H1 (cell line): ENCODE results near the gene EPHA8.

Experiments
- CREB1 ChIP-seq: IDR thresholded peaks from 2 replicates; pipeline ENCODE4 v1.6.1; 2012; ENCODE audit warnings: inconsistent platforms
- CTCF ChIP-seq, 3 experiments: IDR thresholded peaks; 1 replicate in 2 of 3; 2 replicates in 1 of 3; pipeline versions ENCODE4 v1.5.1 to v1.6.1; 2011; ENCODE audit warnings: low read length in 3 of 3, mild to moderate bottlenecking in 3 of 3, inconsistent platforms in 2 of 3, low read depth in 1 of 3, moderate library complexity in 1 of 3; ENCODE audit not compliant: insufficient read depth in 1 of 3; ENCODE audit errors: control extremely low read depth in 1 of 3
- MAX ChIP-seq: IDR thresholded peaks from 2 replicates; pipeline ENCODE4 v1.6.1; 2012; ENCODE audit warnings: inconsistent platforms
- POLR2A ChIP-seq, 2 experiments: IDR thresholded peaks; 1 replicate in 1 of 2; 2 replicates in 1 of 2; pipeline ENCODE4 v1.6.1; 2011; ENCODE audit warnings: low read depth in 2 of 2, low read length in 2 of 2, mild to moderate bottlenecking in 2 of 2; ENCODE audit errors: control extremely low read depth in 1 of 2
- RFX5 ChIP-seq: IDR thresholded peaks from 2 replicates; pipeline ENCODE4 v1.6.1; 2011; ENCODE audit warnings: low read depth, low read length, improper control_type of control experiment, borderline replicate concordance
- SUZ12 ChIP-seq: fragments of 200-600 bp; sonication (generic); IDR thresholded peaks from 2 replicates; pipeline ENCODE4 v1.6.1; 2012; ENCODE audit warnings: mild to moderate bottlenecking, inconsistent platforms, low read length, moderate library complexity, mixed read lengths
- TAF1 ChIP-seq: IDR thresholded peaks from 2 replicates; pipeline ENCODE4 v1.6.1; 2011; ENCODE audit warnings: mild to moderate bottlenecking, low read depth, low read length
- YY1 ChIP-seq: IDR thresholded peaks from 2 replicates; pipeline ENCODE4 v1.6.1; 2011; ENCODE audit warnings: low read depth, mild to moderate bottlenecking, low read length

DNA sequence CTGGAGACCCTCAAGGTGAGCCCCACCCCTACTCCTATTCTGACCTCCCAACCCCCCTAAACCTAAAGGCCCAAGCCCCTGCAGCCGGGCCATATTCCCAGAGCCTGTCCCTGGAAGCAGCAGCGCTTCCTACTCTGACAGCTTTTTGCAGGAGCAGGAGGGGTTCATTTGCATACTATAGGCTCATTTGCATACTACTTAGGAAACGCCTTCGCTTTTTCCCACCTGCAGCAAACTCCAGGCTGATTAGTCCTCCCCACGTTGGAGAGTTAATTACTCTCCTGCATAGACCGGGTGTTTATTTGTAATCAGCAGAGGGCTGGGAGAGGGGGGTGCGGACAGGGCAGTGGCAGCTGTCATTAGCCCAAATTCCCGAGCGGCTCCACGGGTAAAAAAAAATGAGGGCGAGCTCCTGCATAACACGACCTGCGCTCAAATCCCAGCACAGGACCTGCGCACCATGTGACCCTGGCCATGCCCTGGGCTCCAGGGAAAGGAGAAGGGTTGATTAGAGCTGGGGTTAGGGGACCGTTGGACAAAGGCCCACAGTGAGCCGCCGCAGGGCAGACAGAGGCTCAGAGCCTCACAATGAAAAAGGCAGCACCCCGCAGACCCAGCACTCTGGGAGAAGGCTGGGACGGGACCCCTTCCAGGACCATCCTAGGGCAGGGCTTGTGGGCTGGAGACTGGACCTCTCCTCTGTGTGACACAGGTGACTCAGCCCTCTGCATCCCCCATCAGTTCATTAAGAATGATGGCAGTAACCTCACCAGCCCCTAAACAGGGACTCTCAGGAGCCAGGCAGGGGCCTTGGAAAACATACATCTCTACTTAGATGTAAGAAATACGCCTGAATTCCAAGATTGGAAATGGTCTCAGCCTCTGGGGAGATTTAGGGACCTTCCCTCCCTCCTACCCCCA is 63.2 kb downstream of the EPHA8 start:
- TF ChIP-seq POLR2A (IDR thresholded peaks at IDR 0.05; ENCODE audit: control extremely low read depth in 1 of 2, low read depth in 2 of 2, low read length in 2 of 2) = no peak
- no peak for TF ChIP-seq RFX5
- no peak for TF ChIP-seq SUZ12
- no peak for TF ChIP-seq CTCF (IDR thresholded peaks at IDR 0.05; ENCODE audit: control extremely low read depth in 1 of 3, insufficient read depth in 1 of 3, low read depth in 1 of 3, low read length in 3 of 3)
- no peak for TF ChIP-seq YY1
- TF ChIP-seq TAF1 = no peak
- no peak for TF ChIP-seq MAX
- no peak for TF ChIP-seq CREB1
